Left lung (tissue), 10 donors: ENCODE measurements around the gene TMEM98. TPM values are rescaled to one million over a fixed set of nuclear protein-coding genes. Genes with fewer than 3 reads are reported as not detected.

ENCODE experiments used
- ATAC-seq: fragments of 200-7000 bp; cut with Tn5 transposase; one replicate; pipeline ENCODE4 v1.9.1; 2020; ENCODE audit warnings: moderate library complexity
- DNase-seq, 4 donors: peaks; one replicate each; pipeline ENCODE4 v3.0.0-alpha.2; 2013 to 2020
- H3K27ac ChIP-seq, 2 donors: fragments of 200-600 bp; sonication (generic) in 1 of 2; one replicate each; pipeline versions ENCODE4 v1.5.0 to v1.8.0; 2020 to 2021
- H3K27me3 ChIP-seq, 2 donors: fragments of 200-600 bp; sonication (generic) in 1 of 2; one replicate each; pipeline versions ENCODE4 v1.5.0 to v1.8.0; 2020 to 2021
- H3K36me3 ChIP-seq, 2 donors: fragments of 200-600 bp; sonication (generic) in 1 of 2; one replicate each; pipeline versions ENCODE4 v1.5.0 to v1.8.0; 2020 to 2021
- H3K4me1 ChIP-seq, 2 donors: fragments of 200-600 bp; one replicate each; pipeline ENCODE4 v1.8.0; 2021
- H3K4me3 ChIP-seq, 2 donors: fragments of 200-600 bp; sonication (generic) in 1 of 2; one replicate each; pipeline versions ENCODE4 v1.5.0 to v1.8.0; 2020 to 2021; ENCODE audit warnings: mild to moderate bottlenecking in 1 of 2
- H3K9me3 ChIP-seq, 2 donors: fragments of 200-600 bp; sonication (generic) in 1 of 2; one replicate each; pipeline versions ENCODE4 v1.5.0 to v1.8.0; 2020 to 2021
- CTCF ChIP-seq, 2 donors: fragments of 200-600 bp; sonication (generic) in 1 of 2; IDR thresholded peaks; one replicate each; pipeline versions ENCODE4 v1.5.0 to v1.8.0; 2021; ENCODE audit warnings: antibody characterized with exemption in 2 of 2
- intact Hi-C, 2 donors: fragments of 100-400 bp; cut with DNase I; formaldehyde crosslinking; loops; one replicate each; pipeline versions ENCODE4 v1.11.2 to v1.14.2; 2022
- polyA plus RNA-seq, 6 donors: library from polyadenylated mRNA; unstranded; fragments of 120-200 nt; gene quantifications; one replicate each; pipeline ENCODE4 v1.2.1, GENCODE V29; 2013; ENCODE audit not compliant: insufficient read length in 6 of 6
- total RNA-seq, 2 donors: library from RNA; stranded (reverse); fragmentation: NEBNext Ultra II Directional; extraction: Animal tissue kit (Norgen Biotek cat#: 25700); gene quantifications; one replicate each; pipeline ENCODE4 v1.2.1, GENCODE V29; 2021
- donor health status: DM: no; HTN: yes; CAD: no.
- donor health status: DM: no; HTN: no; CAD: no.

Gene TMEM98
- total and polyA plus RNA-seq, 8 donors: 57.1 to 313 (median 267) TPM

GRCh38 chr17:32941419-32942032 lies 13.6 kb downstream of the TMEM98 start:
- Histone ChIP-seq H3K36me3 (peaks cover 0 to 10% of the 10 kb centered on the region in 2 donors), H3K9me3 (no peaks in the 10 kb centered on the region), H3K4me1 (peaks cover 0 to 21% of the 10 kb centered on the region in 2 donors), H3K4me3 (no peak overlapping the region), H3K27me3 (no peaks in the 10 kb centered on the region), H3K27ac (no peak overlapping the region)
- peak in 1 of 2 donors; percentile 20 for TF ChIP-seq CTCF (IDR thresholded peaks at IDR 0.05)
- ATAC-seq: no peak
- intact Hi-C loops: no loop called here
- no peak for DNase-seq

- H3K4me3 ChIP-seq: no peak overlapping the region
- no peaks in the 10 kb centered on the region for H3K27me3 ChIP-seq
- peaks cover 0 to 10% of the 10 kb centered on the region in 2 donors for H3K36me3 ChIP-seq
- H3K4me1 ChIP-seq: peaks cover 0 to 14% of the 10 kb centered on the region in 2 donors
- TF ChIP-seq CTCF (IDR thresholded peaks at IDR 0.05): no peak
- peak; percentile 79 for ATAC-seq
- DNase-seq: no peak
- H3K9me3 ChIP-seq: no peaks in the 10 kb centered on the region
- H3K27ac ChIP-seq: peak overlapping the region; percentile 53 to 54
- intact Hi-C loops: no loop called here
Observed at GRCh38 chr17:32943206-32943605, 15.3 kb downstream of the TMEM98 start.

- intact Hi-C loops: no loop called here
- ATAC-seq: peak; percentile 84
Observed at GRCh38 chr17:32943647-32944191, 15.8 kb downstream of the TMEM98 start.

GRCh38 chr17:32944248-32945020 lies 16.5 kb downstream of the TMEM98 start:
- no peaks in the 10 kb centered on the region for H3K9me3 ChIP-seq
- peak; percentile 3 for ATAC-seq
- no peak for DNase-seq
- TF ChIP-seq CTCF (IDR thresholded peaks at IDR 0.05): no peak
- H3K4me3 ChIP-seq: no peak overlapping the region
- peaks cover 0 to 14% of the 10 kb centered on the region in 2 donors for H3K4me1 ChIP-seq
- intact Hi-C loops: no loop called here
- no peaks in the 10 kb centered on the region for H3K27me3 ChIP-seq
- H3K27ac ChIP-seq: peak overlapping the region; percentile 53 to 54
- peaks cover 0 to 8% of the 10 kb centered on the region in 2 donors for H3K36me3 ChIP-seq

More at GRCh38 chr17:32943647-32944191, 15.8 kb downstream of the TMEM98 start:
- TF ChIP-seq CTCF (IDR thresholded peaks at IDR 0.05): no peak
- Histone ChIP-seq H3K27me3 (no peaks in the 10 kb centered on the region), H3K4me3 (no peak overlapping the region), H3K36me3 (peaks cover 0 to 10% of the 10 kb centered on the region in 2 donors), H3K9me3 (no peaks in the 10 kb centered on the region), H3K27ac (peak overlapping the region; percentile 53 to 54), H3K4me1 (peaks cover 0 to 14% of the 10 kb centered on the region in 2 donors)
- peak in 2 of 4 donors; percentile 79 to 88 for DNase-seq
